ENCODE results near the gene TBC1D10B. TPM values are rescaled to one million over a fixed set of nuclear protein-coding genes. Genes with fewer than 3 reads are reported as not detected.

TBC1D10B gene
- total RNA-seq, 1 donor from 2014 or later: 45.6 TPM

- H3K36me3 Mint-ChIP-seq (ENCODE audit: low read depth): no peaks in the 10 kb centered on the region
- H3K9me3 Mint-ChIP-seq: no peaks in the 10 kb centered on the region
- H3K4me1 Mint-ChIP-seq: peaks cover 28% of the 10 kb centered on the region
- peak overlapping the region; percentile 35 for H3K27ac Mint-ChIP-seq (ENCODE audit: unreplicated experiment)
- DNase-seq (ENCODE audit: low read depth, low spot score): no peak
- H3K4me3 Mint-ChIP-seq: peak overlapping the region; percentile 88
- TF ChIP-seq CTCF (conservative IDR thresholded peaks at IDR 0.05): no peak
- no peaks in the 10 kb centered on the region for H3K27me3 Mint-ChIP-seq (ENCODE audit: low read depth)
These were observed 37.7 kb upstream of the TBC1D10B start for GRCh38 chr16:30407804-30408534.

DNA sequence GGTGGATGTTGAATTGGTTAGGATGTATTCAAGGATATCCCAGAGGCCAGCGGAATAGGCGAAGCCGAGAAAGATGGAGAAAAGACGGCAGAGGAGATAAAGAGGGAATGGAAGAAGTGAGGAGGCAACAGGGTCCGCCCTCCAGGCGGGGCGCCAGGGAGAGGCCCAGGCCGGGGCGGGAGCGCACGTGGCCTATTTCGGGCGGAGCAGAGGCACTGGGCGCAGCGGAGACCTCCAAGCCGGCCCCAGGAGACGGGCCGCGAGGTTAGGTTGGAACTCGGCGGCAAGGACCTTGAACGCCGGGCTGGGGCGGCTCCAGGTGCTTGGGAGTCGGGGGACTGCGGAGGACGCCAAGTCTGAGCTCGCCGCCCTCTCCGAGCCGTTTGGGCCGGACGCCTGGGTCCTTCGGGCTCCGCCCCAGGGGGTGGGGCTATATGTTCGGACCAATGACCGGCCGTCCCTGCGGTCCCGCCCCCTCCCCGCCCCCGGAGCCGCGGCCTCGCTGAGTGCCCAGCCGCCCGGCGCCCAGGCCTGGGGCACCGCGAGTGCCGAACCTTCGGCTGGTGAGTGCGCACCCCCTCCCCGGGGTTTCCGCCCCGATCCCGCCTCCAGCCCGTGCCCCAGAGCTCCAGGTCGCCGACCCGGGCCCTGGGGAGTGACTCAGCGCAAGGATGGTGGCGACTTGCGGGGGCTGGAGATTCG is 37.0 kb upstream of the TBC1D10B start, which contains the start of gene ZNF771:
TSS of gene ZNF771 (plus strand) at position 505 of the 702 bp plus-strand sequence. CDS start 448 bp downstream, outside the sequence.
- DNase-seq (ENCODE audit: low read depth, low spot score): peak; percentile 79
- H3K4me3 Mint-ChIP-seq: peak within 1 kb of the TSS; percentile 88
- TF ChIP-seq CTCF (conservative IDR thresholded peaks at IDR 0.05): peak; percentile 26
- H3K27ac Mint-ChIP-seq (ENCODE audit: unreplicated experiment): peak within 1 kb of the TSS; percentile 81
- H3K36me3 Mint-ChIP-seq (ENCODE audit: low read depth): no peaks in the 10 kb centered on the region
- no peaks in the 10 kb centered on the region for H3K27me3 Mint-ChIP-seq (ENCODE audit: low read depth)
- no peaks in the 10 kb centered on the region for H3K9me3 Mint-ChIP-seq
- peaks cover 28% of the 10 kb centered on the region for H3K4me1 Mint-ChIP-seq

DNA sequence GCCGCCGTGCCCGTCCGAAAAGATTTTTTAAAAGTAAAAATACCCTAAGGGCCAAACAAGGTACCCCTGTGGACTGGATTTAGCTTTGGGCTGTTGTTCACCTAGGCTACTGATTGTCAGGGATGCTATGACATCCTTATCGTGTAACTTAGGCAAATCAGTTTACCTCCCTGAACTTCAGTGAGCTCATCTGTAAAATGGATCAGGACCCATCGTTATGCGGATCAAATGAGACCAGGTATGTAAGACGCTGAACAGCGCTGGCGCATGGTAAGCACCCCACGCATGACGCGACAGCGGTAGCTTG is 36.5 kb upstream of the TBC1D10B start:
- Mint-ChIP-seq H3K27ac (ENCODE audit: unreplicated experiment) (peak overlapping the region; percentile 81), H3K36me3 (ENCODE audit: low read depth) (no peaks in the 10 kb centered on the region), H3K4me1 (peaks cover 25% of the 10 kb centered on the region), H3K27me3 (ENCODE audit: low read depth) (no peaks in the 10 kb centered on the region), H3K9me3 (no peaks in the 10 kb centered on the region), H3K4me3 (peak overlapping the region; percentile 86)
- DNase-seq (ENCODE audit: low read depth, low spot score): no peak
- no peak for TF ChIP-seq CTCF (conservative IDR thresholded peaks at IDR 0.05)

GRCh38 chr16:30401768-30402425 is 31.6 kb upstream of the TBC1D10B start:
- DNase-seq (ENCODE audit: low read depth, low spot score): no peak
- peak overlapping the region; percentile 89 for H3K27ac Mint-ChIP-seq (ENCODE audit: unreplicated experiment)
- peaks cover 3% of the 10 kb centered on the region for H3K27me3 Mint-ChIP-seq (ENCODE audit: low read depth)
- H3K4me1 Mint-ChIP-seq: peaks cover 32% of the 10 kb centered on the region
- no peaks in the 10 kb centered on the region for H3K9me3 Mint-ChIP-seq
- H3K36me3 Mint-ChIP-seq (ENCODE audit: low read depth): peaks cover 2% of the 10 kb centered on the region
- peak overlapping the region; percentile 94 for H3K4me3 Mint-ChIP-seq
- no peak for TF ChIP-seq CTCF (conservative IDR thresholded peaks at IDR 0.05)

GRCh38 chr16:30399435-30400186 is 29.3 kb upstream of the TBC1D10B start:
- peaks cover 41% of the 10 kb centered on the region for H3K4me1 Mint-ChIP-seq
- TF ChIP-seq CTCF (conservative IDR thresholded peaks at IDR 0.05): no peak
- H3K4me3 Mint-ChIP-seq: peak overlapping the region; percentile 94
- H3K36me3 Mint-ChIP-seq (ENCODE audit: low read depth): peaks cover 3% of the 10 kb centered on the region
- peaks cover 3% of the 10 kb centered on the region for H3K27me3 Mint-ChIP-seq (ENCODE audit: low read depth)
- DNase-seq (ENCODE audit: low read depth, low spot score): no peak
- H3K9me3 Mint-ChIP-seq: no peaks in the 10 kb centered on the region
- H3K27ac Mint-ChIP-seq (ENCODE audit: unreplicated experiment): peak overlapping the region; percentile 98

All from neural crest cell (in vitro differentiated cells).